HEK293 (cell line): ENCODE measurements around the gene FLCN.

Experiments used
- BCL11B ChIP-seq: fragments of 450-650 bp; formaldehyde crosslinking; IDR thresholded peaks from 2 replicates; pipeline ENCODE4 v1.5.1; 2016; ENCODE audit warnings: low read depth, missing biosample characterization, missing genetic modification characterization
- EGR2 ChIP-seq: fragments of 450-650 bp; formaldehyde crosslinking; IDR thresholded peaks from 2 replicates; pipeline ENCODE4 v1.5.1; 2016; ENCODE audit warnings: low read depth, missing biosample characterization, missing genetic modification characterization
- GLIS2 ChIP-seq: fragments of 450-650 bp; formaldehyde crosslinking; IDR thresholded peaks from 2 replicates; pipeline ENCODE4 v1.5.1; 2016; ENCODE audit warnings: missing biosample characterization, missing genetic modification characterization
- KLF1 ChIP-seq: fragments of 450-650 bp; formaldehyde crosslinking; IDR thresholded peaks from 2 replicates; pipeline ENCODE4 v1.5.1; 2016; ENCODE audit warnings: missing biosample characterization, missing genetic modification characterization
- KLF9 ChIP-seq: fragments of 450-650 bp; formaldehyde crosslinking; IDR thresholded peaks from 2 replicates; pipeline ENCODE4 v1.5.1; 2016; ENCODE audit warnings: missing biosample characterization, missing genetic modification characterization, low read depth
- SP2 ChIP-seq: fragments of 450-650 bp; formaldehyde crosslinking; IDR thresholded peaks from 2 replicates; pipeline ENCODE4 v1.5.1; 2016; ENCODE audit warnings: missing biosample characterization, missing genetic modification characterization
- SP3 ChIP-seq: fragments of 450-650 bp; formaldehyde crosslinking; IDR thresholded peaks from 2 replicates; pipeline ENCODE4 v1.5.1; 2016; ENCODE audit warnings: missing biosample characterization, missing genetic modification characterization
- TRIM28 ChIP-seq: IDR thresholded peaks from 2 replicates; pipeline ENCODE4 v1.6.1; 2011; ENCODE audit warnings: low read length, control low read depth, borderline replicate concordance
- ZBTB1 ChIP-seq: fragments of 450-650 bp; formaldehyde crosslinking; IDR thresholded peaks from 2 replicates; pipeline ENCODE4 v1.5.1; 2016; ENCODE audit warnings: missing biosample characterization, missing genetic modification characterization
- ZNF132 ChIP-seq: fragments of 450-650 bp; formaldehyde crosslinking; IDR thresholded peaks from 2 replicates; pipeline ENCODE4 v1.5.1; 2017; ENCODE audit warnings: missing biosample characterization, missing genetic modification characterization, borderline replicate concordance
- ZNF221 ChIP-seq: fragments of 450-650 bp; formaldehyde crosslinking; IDR thresholded peaks from 2 replicates; pipeline ENCODE4 v1.5.1; 2017; ENCODE audit warnings: missing biosample characterization, missing genetic modification characterization, borderline replicate concordance
- ZNF335 ChIP-seq: fragments of 450-650 bp; formaldehyde crosslinking; conservative IDR thresholded peaks from 2 replicates; pipeline ENCODE4 v1.5.1; 2016; ENCODE audit warnings: missing biosample characterization, missing genetic modification characterization
- ZNF350 ChIP-seq: fragments of 450-650 bp; formaldehyde crosslinking; IDR thresholded peaks from 2 replicates; pipeline ENCODE4 v1.5.0; 2017; ENCODE audit warnings: missing biosample characterization, mild to moderate bottlenecking, missing genetic modification characterization
- ZNF37A ChIP-seq: fragments of 450-650 bp; IDR thresholded peaks from 2 replicates; pipeline ENCODE4 v1.5.1; 2018; ENCODE audit warnings: missing biosample characterization, missing genetic modification characterization
- ZNF423 ChIP-seq: fragments of 450-650 bp; formaldehyde crosslinking; IDR thresholded peaks from 2 replicates; pipeline ENCODE4 v1.5.1; 2016; ENCODE audit warnings: missing biosample characterization, missing genetic modification characterization
- ZNF596 ChIP-seq: fragments of 450-650 bp; IDR thresholded peaks from 2 replicates; pipeline ENCODE4 v1.5.0; 2018; ENCODE audit warnings: missing biosample characterization, mild to moderate bottlenecking, missing genetic modification characterization, moderate library complexity
- ZNF623 ChIP-seq: fragments of 450-650 bp; formaldehyde crosslinking; IDR thresholded peaks from 2 replicates; pipeline ENCODE4 v1.5.1; 2016; ENCODE audit warnings: missing biosample characterization, missing genetic modification characterization
- TF ChIP-seq, protein P1 (sequence below): fragments of 450-650 bp; formaldehyde crosslinking; IDR thresholded peaks from 2 replicates; pipeline ENCODE4 v1.5.1; 2016; ENCODE audit warnings: missing biosample characterization, missing genetic modification characterization, borderline replicate concordance
- TF ChIP-seq, protein P2 (sequence below): fragments of 450-650 bp; formaldehyde crosslinking; IDR thresholded peaks from 2 replicates; pipeline ENCODE4 v1.5.1; 2016; ENCODE audit warnings: missing biosample characterization, missing genetic modification characterization
- TF ChIP-seq, protein P3 (sequence below): fragments of 450-650 bp; formaldehyde crosslinking; IDR thresholded peaks from 2 replicates; pipeline ENCODE4 v1.5.1; 2016; ENCODE audit warnings: missing biosample characterization, missing genetic modification characterization

The FLCN gene

DNA sequence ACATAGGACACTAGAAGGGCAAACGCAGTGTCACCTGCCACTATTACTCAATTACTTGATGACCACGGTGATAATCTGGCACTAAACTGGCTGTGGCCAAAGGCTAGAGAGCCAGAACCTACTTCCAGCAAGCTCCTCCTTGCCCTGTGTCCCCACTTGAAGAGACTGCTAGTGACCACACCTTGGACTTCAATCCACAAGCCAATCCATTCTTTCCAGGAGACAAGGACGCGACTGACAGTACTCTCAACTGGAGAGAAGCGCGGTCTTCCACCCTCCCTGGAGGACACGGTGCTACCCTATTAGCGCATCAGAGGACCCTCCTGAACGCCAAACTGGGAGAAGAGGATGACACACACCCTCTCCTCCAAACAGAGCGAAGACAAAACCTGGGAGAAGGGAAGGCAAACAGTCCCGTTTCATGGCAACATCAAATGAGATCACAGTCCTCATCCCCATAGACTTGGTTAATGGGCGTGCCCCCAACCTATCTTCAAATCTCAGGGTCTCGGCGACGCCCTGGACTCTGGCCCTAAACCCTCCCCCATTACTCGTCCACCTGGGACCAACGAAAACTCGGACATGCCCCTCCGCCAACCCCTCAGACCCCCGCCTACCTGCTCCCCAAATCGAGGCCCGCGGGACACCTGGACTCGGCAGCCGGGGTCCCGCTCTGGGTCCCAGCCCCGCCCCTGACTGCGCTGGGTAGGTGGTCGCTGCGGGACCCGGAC lies 508 bp downstream of the FLCN start (continued):
- no peak for TF ChIP-seq ZBTB1 (tag by site-specific recombination)
- TF ChIP-seq KLF1: peak; percentile 71
- TF ChIP-seq, protein P1, sequence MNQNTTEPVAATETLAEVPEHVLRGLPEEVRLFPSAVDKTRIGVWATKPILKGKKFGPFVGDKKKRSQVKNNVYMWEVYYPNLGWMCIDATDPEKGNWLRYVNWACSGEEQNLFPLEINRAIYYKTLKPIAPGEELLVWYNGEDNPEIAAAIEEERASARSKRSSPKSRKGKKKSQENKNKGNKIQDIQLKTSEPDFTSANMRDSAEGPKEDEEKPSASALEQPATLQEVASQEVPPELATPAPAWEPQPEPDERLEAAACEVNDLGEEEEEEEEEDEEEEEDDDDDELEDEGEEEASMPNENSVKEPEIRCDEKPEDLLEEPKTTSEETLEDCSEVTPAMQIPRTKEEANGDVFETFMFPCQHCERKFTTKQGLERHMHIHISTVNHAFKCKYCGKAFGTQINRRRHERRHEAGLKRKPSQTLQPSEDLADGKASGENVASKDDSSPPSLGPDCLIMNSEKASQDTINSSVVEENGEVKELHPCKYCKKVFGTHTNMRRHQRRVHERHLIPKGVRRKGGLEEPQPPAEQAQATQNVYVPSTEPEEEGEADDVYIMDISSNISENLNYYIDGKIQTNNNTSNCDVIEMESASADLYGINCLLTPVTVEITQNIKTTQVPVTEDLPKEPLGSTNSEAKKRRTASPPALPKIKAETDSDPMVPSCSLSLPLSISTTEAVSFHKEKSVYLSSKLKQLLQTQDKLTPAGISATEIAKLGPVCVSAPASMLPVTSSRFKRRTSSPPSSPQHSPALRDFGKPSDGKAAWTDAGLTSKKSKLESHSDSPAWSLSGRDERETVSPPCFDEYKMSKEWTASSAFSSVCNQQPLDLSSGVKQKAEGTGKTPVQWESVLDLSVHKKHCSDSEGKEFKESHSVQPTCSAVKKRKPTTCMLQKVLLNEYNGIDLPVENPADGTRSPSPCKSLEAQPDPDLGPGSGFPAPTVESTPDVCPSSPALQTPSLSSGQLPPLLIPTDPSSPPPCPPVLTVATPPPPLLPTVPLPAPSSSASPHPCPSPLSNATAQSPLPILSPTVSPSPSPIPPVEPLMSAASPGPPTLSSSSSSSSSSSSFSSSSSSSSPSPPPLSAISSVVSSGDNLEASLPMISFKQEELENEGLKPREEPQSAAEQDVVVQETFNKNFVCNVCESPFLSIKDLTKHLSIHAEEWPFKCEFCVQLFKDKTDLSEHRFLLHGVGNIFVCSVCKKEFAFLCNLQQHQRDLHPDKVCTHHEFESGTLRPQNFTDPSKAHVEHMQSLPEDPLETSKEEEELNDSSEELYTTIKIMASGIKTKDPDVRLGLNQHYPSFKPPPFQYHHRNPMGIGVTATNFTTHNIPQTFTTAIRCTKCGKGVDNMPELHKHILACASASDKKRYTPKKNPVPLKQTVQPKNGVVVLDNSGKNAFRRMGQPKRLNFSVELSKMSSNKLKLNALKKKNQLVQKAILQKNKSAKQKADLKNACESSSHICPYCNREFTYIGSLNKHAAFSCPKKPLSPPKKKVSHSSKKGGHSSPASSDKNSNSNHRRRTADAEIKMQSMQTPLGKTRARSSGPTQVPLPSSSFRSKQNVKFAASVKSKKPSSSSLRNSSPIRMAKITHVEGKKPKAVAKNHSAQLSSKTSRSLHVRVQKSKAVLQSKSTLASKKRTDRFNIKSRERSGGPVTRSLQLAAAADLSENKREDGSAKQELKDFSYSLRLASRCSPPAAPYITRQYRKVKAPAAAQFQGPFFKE: 0 out of 2 replicates have a peak, but pooled peaks have one; percentile 1
- no peak for TF ChIP-seq ZNF423 (tag by site-specific recombination)
- no peak; the same call in 1 of the 2 replicates for TF ChIP-seq SP3 (tag by site-specific recombination)
- no peak for TF ChIP-seq ZNF623 (tag by site-specific recombination)
- TF ChIP-seq ZNF37A (tag by site-specific recombination): no peak
- TF ChIP-seq KLF9 (tag by site-specific recombination): peak; percentile 92
- TF ChIP-seq ZNF335: peak; percentile 79
- no peak for TF ChIP-seq TRIM28
- TF ChIP-seq, protein P2, sequence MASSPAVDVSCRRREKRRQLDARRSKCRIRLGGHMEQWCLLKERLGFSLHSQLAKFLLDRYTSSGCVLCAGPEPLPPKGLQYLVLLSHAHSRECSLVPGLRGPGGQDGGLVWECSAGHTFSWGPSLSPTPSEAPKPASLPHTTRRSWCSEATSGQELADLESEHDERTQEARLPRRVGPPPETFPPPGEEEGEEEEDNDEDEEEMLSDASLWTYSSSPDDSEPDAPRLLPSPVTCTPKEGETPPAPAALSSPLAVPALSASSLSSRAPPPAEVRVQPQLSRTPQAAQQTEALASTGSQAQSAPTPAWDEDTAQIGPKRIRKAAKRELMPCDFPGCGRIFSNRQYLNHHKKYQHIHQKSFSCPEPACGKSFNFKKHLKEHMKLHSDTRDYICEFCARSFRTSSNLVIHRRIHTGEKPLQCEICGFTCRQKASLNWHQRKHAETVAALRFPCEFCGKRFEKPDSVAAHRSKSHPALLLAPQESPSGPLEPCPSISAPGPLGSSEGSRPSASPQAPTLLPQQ (tag by site-specific recombination): peak; percentile 49; the same call in 1 of the 2 replicates
- no peak for TF ChIP-seq ZNF221 (tag by site-specific recombination)
- no peak for TF ChIP-seq ZNF350 (tag by site-specific recombination)
- no peak for TF ChIP-seq EGR2 (tag by site-specific recombination)
- TF ChIP-seq SP2 (tag by site-specific recombination): peak; percentile 28; the same call in 1 of the 2 replicates
- TF ChIP-seq ZNF596 (tag by site-specific recombination): no peak
- TF ChIP-seq, protein P3, sequence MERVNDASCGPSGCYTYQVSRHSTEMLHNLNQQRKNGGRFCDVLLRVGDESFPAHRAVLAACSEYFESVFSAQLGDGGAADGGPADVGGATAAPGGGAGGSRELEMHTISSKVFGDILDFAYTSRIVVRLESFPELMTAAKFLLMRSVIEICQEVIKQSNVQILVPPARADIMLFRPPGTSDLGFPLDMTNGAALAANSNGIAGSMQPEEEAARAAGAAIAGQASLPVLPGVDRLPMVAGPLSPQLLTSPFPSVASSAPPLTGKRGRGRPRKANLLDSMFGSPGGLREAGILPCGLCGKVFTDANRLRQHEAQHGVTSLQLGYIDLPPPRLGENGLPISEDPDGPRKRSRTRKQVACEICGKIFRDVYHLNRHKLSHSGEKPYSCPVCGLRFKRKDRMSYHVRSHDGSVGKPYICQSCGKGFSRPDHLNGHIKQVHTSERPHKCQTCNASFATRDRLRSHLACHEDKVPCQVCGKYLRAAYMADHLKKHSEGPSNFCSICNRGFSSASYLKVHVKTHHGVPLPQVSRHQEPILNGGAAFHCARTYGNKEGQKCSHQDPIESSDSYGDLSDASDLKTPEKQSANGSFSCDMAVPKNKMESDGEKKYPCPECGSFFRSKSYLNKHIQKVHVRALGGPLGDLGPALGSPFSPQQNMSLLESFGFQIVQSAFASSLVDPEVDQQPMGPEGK (tag by site-specific recombination): peak; percentile 71; the same call in 1 of the 2 replicates
- no peak for TF ChIP-seq BCL11B (tag by site-specific recombination)
- TF ChIP-seq GLIS2 (tag by site-specific recombination): 0 out of 2 replicates have a peak, but pooled peaks have one; percentile 69
- TF ChIP-seq ZNF132: no peak
